GM18519 (cell line): ENCODE results near the gene MOB3A.
"Not testable (repeated sequence)": the region's sequence is repeated elsewhere in the genome, so short reads cannot be mapped to it uniquely, and the experiment has no call there.

Experiments used
- ATAC-seq: cut with Tn5 transposase; IDR thresholded peaks from one replicate; pipeline ENCODE4 v1.9.1; 2021; ENCODE audit warnings: mild to moderate bottlenecking, moderate library complexity; ENCODE audit not compliant: unreplicated experiment, low FRiP score

The MOB3A gene

GRCh38 chr19:2109046-2109864 is 13.1 kb upstream of the MOB3A start:
- ATAC-seq, result no peak

GRCh38 chr19:2108251-2109016 is 12.3 kb upstream of the MOB3A start:
- ATAC-seq, result no peak

DNA sequence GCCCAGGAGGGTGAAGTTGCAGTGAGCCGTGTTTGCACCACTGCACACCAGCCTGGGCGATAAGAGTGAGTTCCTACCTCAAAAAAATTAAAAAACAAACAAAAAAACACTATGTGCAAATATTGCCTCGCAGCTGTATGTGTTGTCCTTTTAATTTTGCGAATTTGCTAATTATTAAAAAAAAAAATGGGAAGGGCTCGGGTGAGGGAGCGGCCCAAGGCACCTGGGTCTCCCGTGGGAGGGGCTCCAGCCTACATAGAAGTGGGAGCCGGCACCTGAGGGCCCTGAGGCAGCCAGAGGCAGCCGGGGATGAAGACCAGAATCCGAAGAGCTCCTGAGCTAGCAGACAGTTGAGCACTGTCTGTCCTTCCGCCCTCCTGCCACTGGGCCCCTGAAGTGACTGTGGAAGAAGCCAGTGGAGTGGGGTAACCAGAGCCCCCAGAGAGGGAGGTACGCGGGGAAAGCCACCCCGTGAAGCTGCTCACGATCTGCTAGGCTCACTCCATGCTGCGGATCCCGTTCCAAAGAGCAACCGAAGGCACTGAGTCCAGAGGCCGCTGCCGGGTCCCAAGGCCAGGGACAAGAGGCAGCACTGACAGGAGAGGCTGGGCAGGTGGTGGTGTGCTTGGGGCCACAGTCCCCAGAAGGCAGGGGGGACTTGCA is 7.0 kb upstream of the MOB3A start:
- no peak for ATAC-seq

- ATAC-seq, result no peak
Observed at GRCh38 chr19:2101417-2102335, 5.5 kb upstream of the MOB3A start.

DNA sequence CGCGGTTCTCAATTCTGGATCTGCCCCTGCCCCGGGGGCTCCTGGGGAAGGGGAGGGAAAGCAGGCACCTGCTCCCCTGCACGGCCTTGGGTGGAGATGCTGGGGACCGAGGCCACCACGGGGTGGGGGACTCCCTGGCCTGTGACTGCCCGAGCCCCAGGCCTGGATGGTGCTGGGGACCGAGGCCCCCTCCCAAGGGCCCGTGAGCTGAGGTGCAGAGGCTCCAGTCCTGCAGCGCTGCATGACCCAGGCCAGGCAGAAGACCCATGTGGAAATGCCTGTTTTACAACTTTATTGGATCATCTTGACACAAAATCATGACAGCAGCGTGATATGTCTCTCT is 4.6 kb upstream of the MOB3A start:
- ATAC-seq, result no peak

- no peak for ATAC-seq
Observed at GRCh38 chr19:2099937-2100718, 4.0 kb upstream of the MOB3A start.

- ATAC-seq, result no peak
Observed at GRCh38 chr19:2099054-2099501, 3.0 kb upstream of the MOB3A start.

GRCh38 chr19:2097886-2098327 is 1.8 kb upstream of the MOB3A start:
- ATAC-seq, result no peak

- ATAC-seq, result no peak
Observed at GRCh38 chr19:2097203-2097885, 1.2 kb upstream of the MOB3A start.

GRCh38 chr19:2096480-2097202 is 515 bp upstream of the MOB3A start, which contains the start of gene IZUMO4:
Gene IZUMO4, plus strand, starts transcription at chr19:2096915. Its CDS starts 31 bp downstream, at chr19:2096946.
- peak; percentile 59 for ATAC-seq

DNA sequence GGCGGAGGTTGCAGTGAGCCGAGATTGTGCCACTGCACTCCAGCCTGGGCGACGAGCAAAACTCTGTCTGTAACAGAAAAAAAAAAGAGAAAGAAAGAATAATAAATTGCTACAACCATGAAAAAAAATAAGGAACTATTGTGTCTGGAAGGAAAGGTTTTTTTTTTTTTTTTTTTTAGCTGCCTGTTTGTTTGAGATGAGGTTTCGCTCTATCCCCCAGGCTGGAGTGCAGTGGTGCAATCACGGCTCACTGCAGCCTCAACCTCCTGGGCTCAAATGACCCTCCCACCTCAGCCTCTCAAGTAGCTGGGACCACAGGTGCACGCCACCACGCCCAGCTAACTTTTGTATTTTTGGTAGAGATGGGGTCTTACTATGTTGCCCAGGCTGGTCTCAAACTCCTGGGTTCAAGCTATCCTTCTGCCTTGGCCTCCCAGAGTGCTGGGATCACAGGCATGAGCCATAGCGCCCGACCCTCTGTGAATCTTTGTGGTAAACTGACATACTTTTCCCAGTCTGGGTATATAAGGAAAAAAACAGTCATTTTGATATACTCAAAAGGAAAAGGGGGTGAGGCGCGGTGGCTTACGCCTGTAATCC is 4.1 kb downstream of the MOB3A start:
- ATAC-seq, result not testable (repeated sequence)

GRCh38 chr19:2089727-2090053 is 6.4 kb downstream of the MOB3A start:
- ATAC-seq, result no peak

GRCh38 chr19:2089001-2089711 is 7.0 kb downstream of the MOB3A start:
- ATAC-seq, result no peak

- ATAC-seq, result no peak
Observed at GRCh38 chr19:2087621-2088100, 8.5 kb downstream of the MOB3A start.

DNA sequence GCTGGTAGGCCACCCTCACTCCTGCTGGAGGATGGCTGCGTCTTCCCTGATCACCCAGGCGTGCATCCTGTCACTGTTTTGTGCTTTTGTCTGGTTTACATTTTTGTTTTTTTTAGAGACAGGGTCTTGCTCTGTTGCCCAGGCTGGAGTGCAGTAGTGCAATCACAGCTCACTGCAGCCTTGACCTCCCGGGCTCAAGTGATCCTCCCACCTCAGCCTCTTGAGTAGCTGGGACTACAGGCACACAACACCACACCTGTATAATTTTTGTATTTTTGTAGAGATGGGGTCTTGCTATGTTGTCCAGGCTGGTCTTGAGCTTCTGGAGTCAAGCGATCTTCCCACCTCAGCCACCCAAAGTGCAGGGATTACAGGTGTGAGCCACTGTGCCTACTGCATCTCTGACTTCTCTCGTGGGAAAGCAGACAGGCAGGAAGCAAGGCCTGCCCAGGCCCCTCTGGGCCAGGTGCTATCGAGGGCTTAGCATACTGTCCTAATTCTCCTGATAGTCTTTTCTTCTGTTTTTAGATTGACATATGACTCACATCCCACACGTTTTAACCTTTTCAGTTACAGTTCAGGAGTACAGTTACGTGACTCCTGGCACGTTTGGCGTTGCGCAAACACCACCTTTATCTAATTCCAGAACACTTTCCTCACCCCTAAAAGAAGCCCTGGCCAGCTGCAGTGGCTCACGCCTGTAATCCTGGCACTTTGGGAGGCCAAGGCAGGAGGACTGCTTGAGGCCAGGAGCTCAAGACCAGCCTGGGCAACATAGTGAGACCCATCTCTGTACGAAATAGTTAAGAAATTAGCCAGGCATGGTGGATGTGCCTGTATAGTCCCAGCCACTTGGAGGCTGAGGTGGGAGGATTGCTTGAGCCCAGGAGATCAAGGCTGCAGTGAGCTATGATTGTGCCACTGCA is 9.2 kb downstream of the MOB3A start:
- not testable (repeated sequence) for ATAC-seq
